Smooth muscle cell (in vitro differentiated cells): ENCODE measurements around the gene PPT2. TPM values are rescaled to one million over a fixed set of nuclear protein-coding genes. Genes with fewer than 3 reads are reported as not detected.

Experiments used
- DNase-seq: peaks from one replicate; lab custom pipeline; 2025; ENCODE audit not compliant: unreplicated experiment; lab: John Stamatoyannopoulos, UW
- H2AFZ ChIP-seq: fragments of 200-600 bp; sonication (generic); 2 replicates; pipeline ENCODE4 v1.6.0; 2016; ENCODE audit warnings: antibody characterized with exemption, low read depth, mild to moderate bottlenecking
- H3F3A ChIP-seq: fragments of 200-600 bp; sonication (generic); 2 replicates; pipeline ENCODE4 v1.6.0; 2017; ENCODE audit warnings: antibody characterized with exemption, low read depth
- H3K27ac ChIP-seq: fragments of 200-600 bp; sonication (generic); 2 replicates; pipeline ENCODE4 v1.5.1; 2016; ENCODE audit warnings: low read depth, mild to moderate bottlenecking
- H3K27me3 ChIP-seq: fragments of 200-600 bp; sonication (generic); 2 replicates; pipeline ENCODE4 v1.6.1; 2016; ENCODE audit warnings: low read depth, mild to moderate bottlenecking
- H3K36me3 ChIP-seq: fragments of 200-600 bp; sonication (generic); 2 replicates; pipeline ENCODE4 v1.5.1; 2016; ENCODE audit warnings: low read depth
- H3K4me1 ChIP-seq: fragments of 200-600 bp; sonication (generic); 2 replicates; pipeline ENCODE4 v1.5.1; 2016; ENCODE audit warnings: low read depth
- H3K4me2 ChIP-seq: fragments of 200-600 bp; sonication (generic); 2 replicates; pipeline ENCODE4 v1.6.0; 2016; ENCODE audit warnings: mild to moderate bottlenecking
- H3K4me3 ChIP-seq: fragments of 200-600 bp; sonication (generic); 2 replicates; pipeline ENCODE4 v1.5.1; 2016; ENCODE audit warnings: mild to moderate bottlenecking
- H3K79me2 ChIP-seq: fragments of 200-600 bp; sonication (generic); 2 replicates; pipeline ENCODE4 v1.6.0; 2016; ENCODE audit warnings: low read depth, mild to moderate bottlenecking
- H3K9ac ChIP-seq: fragments of 200-600 bp; sonication (generic); 2 replicates; pipeline ENCODE4 v1.6.0; 2016; ENCODE audit warnings: low read depth
- H3K9me3 ChIP-seq: fragments of 200-600 bp; sonication (generic); replicated peaks from 2 replicates; pipeline ENCODE4 v1.5.1; 2016; ENCODE audit warnings: low read depth
- H4K20me1 ChIP-seq: fragments of 200-600 bp; sonication (generic); 2 replicates; pipeline ENCODE4 v1.6.0; 2016; ENCODE audit warnings: low read depth
- WGBS: methylation state at CpG from one replicate; pipeline ENCODE4 v1.1.7; 2016; ENCODE audit warnings: low lambda C conversion rate; 5-methylcytosine and 5-hydroxymethylcytosine counted together
- polyA plus RNA-seq: library from polyadenylated mRNA; unstranded; fragments of >200 nt; fragmentation: Nextera tagmentation; extraction: Ambion mirVana; gene quantifications from 2 replicates; pipeline ENCODE4 v1.2.1, GENCODE V29; 2016
- total RNA-seq: library from RNA; depleted of rRNA; stranded (reverse); fragments of >200 nt; gene quantifications from 2 replicates; pipeline ENCODE4 v1.2.3, GENCODE V29; 2014
- TF ChIP-seq, protein P1 (sequence below): fragments of 200-600 bp; sonication (generic); IDR thresholded peaks from 2 replicates; pipeline ENCODE4 v1.5.1; 2017; ENCODE audit warnings: borderline replicate concordance, mild to moderate bottlenecking, antibody characterized with exemption; ENCODE audit not compliant: insufficient read depth, poor library complexity, severe bottlenecking

Gene PPT2
- total and polyA plus RNA-seq, 2 experiments from 2014 or later = 15.7 to 17.5 TPM

DNA sequence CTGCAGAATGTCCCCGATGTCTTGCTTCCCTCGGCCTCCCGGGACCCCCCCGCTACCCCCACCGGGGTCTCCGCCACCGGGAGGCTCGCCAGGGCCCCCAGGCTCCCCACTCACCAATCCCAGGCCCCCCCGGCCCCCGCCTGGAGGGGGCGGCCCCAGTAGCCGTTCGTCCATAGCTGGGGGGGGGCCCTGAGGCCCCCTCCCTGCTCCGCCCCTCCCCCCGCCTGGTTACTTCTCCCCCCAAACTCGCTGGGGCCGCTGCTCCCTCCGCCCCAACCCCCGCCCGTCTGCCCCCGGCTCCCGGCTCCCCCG lies 35.8 kb downstream of the PPT2 start:
- Histone ChIP-seq H3K4me1 (peaks cover 40% of the 10 kb centered on the region), H3K79me2 (peaks cover 17% of the 10 kb centered on the region), H3K9ac (peak overlapping the region; percentile 92), H2AFZ (no peak overlapping the region), H3K27ac (peak overlapping the region; percentile 96), H3K4me2 (peak overlapping the region; percentile 96), H3K27me3 (no peaks in the 10 kb centered on the region), H3K9me3 (no peaks in the 10 kb centered on the region), H3K4me3 (peak overlapping the region; percentile 86), H4K20me1 (no peaks in the 10 kb centered on the region), H3K36me3 (no peaks in the 10 kb centered on the region), H3F3A (peaks cover 32% of the 10 kb centered on the region)
- TF ChIP-seq, protein P1, sequence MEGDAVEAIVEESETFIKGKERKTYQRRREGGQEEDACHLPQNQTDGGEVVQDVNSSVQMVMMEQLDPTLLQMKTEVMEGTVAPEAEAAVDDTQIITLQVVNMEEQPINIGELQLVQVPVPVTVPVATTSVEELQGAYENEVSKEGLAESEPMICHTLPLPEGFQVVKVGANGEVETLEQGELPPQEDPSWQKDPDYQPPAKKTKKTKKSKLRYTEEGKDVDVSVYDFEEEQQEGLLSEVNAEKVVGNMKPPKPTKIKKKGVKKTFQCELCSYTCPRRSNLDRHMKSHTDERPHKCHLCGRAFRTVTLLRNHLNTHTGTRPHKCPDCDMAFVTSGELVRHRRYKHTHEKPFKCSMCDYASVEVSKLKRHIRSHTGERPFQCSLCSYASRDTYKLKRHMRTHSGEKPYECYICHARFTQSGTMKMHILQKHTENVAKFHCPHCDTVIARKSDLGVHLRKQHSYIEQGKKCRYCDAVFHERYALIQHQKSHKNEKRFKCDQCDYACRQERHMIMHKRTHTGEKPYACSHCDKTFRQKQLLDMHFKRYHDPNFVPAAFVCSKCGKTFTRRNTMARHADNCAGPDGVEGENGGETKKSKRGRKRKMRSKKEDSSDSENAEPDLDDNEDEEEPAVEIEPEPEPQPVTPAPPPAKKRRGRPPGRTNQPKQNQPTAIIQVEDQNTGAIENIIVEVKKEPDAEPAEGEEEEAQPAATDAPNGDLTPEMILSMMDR = no peak
- no peak for DNase-seq
- WGBS = 10% methylated on average over 5 of the region's 23 CpGs

DNA sequence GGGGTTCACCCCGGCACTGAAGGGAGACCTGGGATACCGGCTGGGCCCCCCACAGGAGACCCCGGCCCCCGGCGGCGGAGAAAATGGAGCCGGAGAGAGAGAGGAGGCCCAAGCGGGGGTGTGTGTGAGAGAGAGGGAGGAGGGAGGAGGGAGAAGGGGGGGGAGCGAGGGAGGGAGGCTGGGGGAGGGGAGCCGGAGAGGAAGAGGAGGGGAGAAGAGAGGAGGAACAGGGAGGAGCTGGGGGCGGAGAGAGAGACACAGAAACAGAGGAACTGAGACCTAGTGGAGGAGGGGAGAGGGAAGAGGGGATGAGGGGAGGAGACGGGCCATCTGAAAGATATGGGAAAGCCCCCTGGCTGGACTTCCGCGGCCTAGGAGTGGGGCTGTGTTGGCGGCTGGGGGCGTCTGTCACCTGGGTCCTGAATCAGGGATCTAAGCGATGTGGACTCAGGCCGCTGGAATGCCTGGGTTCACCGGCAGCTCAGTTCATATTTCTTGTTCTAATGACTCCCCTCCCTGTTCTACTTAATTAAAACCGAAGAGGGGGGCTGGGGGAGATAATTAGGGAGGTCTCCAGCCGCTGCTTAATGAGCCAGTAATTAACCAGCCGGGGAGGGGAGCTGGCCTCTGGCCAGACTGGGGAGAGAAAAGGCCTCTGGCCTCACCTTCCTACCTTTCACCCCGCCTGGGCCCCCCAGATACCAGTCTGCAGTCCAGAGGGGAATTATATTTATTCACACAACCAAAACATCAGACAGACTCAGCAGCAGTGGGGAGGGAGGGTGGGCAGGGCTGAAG lies 36.3 kb downstream of the PPT2 start, which contains the start of gene PBX2:
TSS of gene PBX2 (minus strand) at position 149 of the 798 bp plus-strand sequence. CDS start 287 bp downstream, outside the sequence.
- H4K20me1 ChIP-seq = no peaks in the 10 kb centered on the region
- peaks cover 43% of the 10 kb centered on the region for H3K4me1 ChIP-seq
- peak within 1 kb of the TSS; percentile 86 for H3K4me3 ChIP-seq
- H3F3A ChIP-seq = peaks cover 37% of the 10 kb centered on the region
- H3K79me2 ChIP-seq = peaks cover 17% of the 10 kb centered on the region
- peak within 1 kb of the TSS; percentile 96 for H3K4me2 ChIP-seq
- TF ChIP-seq, protein P1 = no peak
- no peaks in the 10 kb centered on the region for H3K36me3 ChIP-seq
- H3K9me3 ChIP-seq = no peaks in the 10 kb centered on the region
- DNase-seq = peak; percentile 63
- H3K9ac ChIP-seq = peak within 1 kb of the TSS; percentile 92
- WGBS = 8% methylated on average over 12 of the region's 23 CpGs
- H3K27ac ChIP-seq = peak within 1 kb of the TSS; percentile 96
- no peaks in the 10 kb centered on the region for H3K27me3 ChIP-seq
- no peak within 1 kb of the TSS for H2AFZ ChIP-seq

DNA sequence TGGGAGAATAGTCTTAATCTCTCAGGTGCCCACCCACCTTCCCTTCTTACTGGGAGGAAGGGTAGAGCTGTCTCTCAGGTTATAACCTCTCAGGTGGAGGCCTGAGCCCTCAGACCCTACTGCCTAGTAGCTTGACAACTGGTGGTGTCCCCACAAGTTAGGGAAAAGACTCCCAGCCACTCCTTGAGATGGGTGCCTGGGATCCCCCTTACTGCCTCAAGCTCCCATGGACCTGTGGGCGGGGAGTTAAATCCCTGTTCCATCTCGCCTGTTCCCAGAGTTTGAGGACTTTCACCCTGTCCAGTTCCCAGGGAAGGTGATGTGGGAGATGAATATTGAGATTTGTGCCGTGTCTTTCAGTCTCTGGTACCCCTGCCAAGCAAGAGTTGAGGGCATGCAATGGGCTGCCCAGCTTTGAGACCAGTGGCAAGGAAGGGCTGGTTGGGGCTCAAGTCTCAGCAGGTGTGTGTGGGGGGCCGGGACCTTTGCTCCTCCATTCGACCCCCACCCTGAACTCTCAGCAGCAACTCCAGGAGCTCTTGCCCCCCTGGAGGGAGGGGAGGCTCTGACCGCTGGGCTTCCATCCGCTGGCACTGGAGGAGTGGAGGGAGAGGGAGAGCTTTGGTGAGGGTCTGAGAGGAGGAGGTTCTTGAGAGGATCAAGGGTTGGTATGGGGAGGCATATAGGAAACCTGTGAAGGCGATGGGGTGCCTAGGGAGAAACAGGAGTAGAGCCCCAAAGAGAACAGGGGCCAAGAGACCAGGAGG lies 37.2 kb downstream of the PPT2 start:
- Histone ChIP-seq H3K27me3 (no peaks in the 10 kb centered on the region), H3K9me3 (no peaks in the 10 kb centered on the region), H3F3A (peaks cover 37% of the 10 kb centered on the region), H3K79me2 (peaks cover 17% of the 10 kb centered on the region), H2AFZ (no peak overlapping the region), H3K4me3 (peak overlapping the region; percentile 86), H3K4me1 (peaks cover 40% of the 10 kb centered on the region), H3K27ac (peak overlapping the region; percentile 96), H4K20me1 (no peaks in the 10 kb centered on the region), H3K4me2 (peak overlapping the region; percentile 96), H3K9ac (peak overlapping the region; percentile 92), H3K36me3 (no peaks in the 10 kb centered on the region)
- TF ChIP-seq, protein P1 = no peak
- no peak for DNase-seq
- 90% methylated on average over 8 of the region's 8 CpGs for WGBS
